Measurements from ENCODE around the gene MGME1.

MGME1 gene

DNA sequence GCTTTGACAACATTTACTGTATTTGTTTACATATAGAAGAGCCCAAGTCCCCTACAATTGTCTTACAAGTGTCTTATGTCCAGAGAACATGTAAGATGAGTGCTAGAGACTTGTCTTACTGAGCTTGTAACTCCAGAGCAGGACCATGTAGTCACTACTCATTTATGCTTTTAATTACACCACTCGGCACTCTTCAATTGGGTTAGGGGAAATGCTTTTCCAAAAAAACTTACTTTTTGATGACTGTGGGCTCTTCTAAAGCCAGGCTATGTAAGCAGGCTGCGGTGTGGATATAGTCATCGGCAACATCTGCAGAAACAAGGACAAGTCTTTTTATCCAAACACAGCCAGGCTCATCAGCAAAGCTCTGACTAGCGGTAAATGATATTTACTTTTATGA, 18.9 kb upstream of the MGME1 start:
- Histone ChIP-seq H3K4me2 (ENCODE audit: low read depth, low read length, poor library complexity, severe bottlenecking) (no peak overlapping the region), H3K4me1 (ENCODE audit: insufficient read depth, low read length, poor library complexity, severe bottlenecking) (peaks cover 1% of the 10 kb centered on the region), H3K4me3 (ENCODE audit: low read length, poor library complexity, severe bottlenecking) (no peak overlapping the region), H3K36me3 (ENCODE audit: insufficient read depth, low read length) (peaks cover 100% of the 10 kb centered on the region), H3F3A (ENCODE audit: low read depth) (peaks cover 5% of the 10 kb centered on the region; the same call in 1 of the 2 replicates), H3K27me3 (ENCODE audit: insufficient read depth, low read length, poor library complexity, severe bottlenecking) (no peaks in the 10 kb centered on the region), H4K20me1 (ENCODE audit: insufficient read depth, low read length, poor library complexity, severe bottlenecking) (peaks cover 77% of the 10 kb centered on the region), H2AFZ (ENCODE audit: low read length) (no peak overlapping the region), H3K9me2 (replicated peaks; ENCODE audit: low read depth, low read length) (no peaks in the 10 kb centered on the region), H3K9me3 (ENCODE audit: insufficient read depth, low read depth, low read length) (no peaks in the 10 kb centered on the region), H3K9ac (ENCODE audit: low read depth, low read length, poor library complexity, severe bottlenecking) (no peak overlapping the region), H3K79me2 (ENCODE audit: insufficient read depth, low read length) (peaks cover 73% of the 10 kb centered on the region)
- TF ChIP-seq CTCF (conservative IDR thresholded peaks at IDR 0.05; ENCODE audit: low read length) (no peak), EZH2phosphoT487 (IDR thresholded peaks at IDR 0.05; ENCODE audit: borderline replicate concordance) (no peak)

- H4K20me1 ChIP-seq (ENCODE audit: insufficient read depth, low read length, poor library complexity, severe bottlenecking), result peaks cover 78% of the 10 kb centered on the region
- peaks cover 81% of the 10 kb centered on the region for H3K79me2 ChIP-seq (ENCODE audit: insufficient read depth, low read length)
- H3K9me3 ChIP-seq (ENCODE audit: insufficient read depth, low read depth, low read length), result no peaks in the 10 kb centered on the region
- no peak overlapping the region for H3K9ac ChIP-seq (ENCODE audit: low read depth, low read length, poor library complexity, severe bottlenecking)
- H3F3A ChIP-seq (ENCODE audit: low read depth), result 0 out of 2 replicates have a peak, but pooled peaks cover 3% of the 10 kb centered on the region
- peaks cover 100% of the 10 kb centered on the region for H3K36me3 ChIP-seq (ENCODE audit: insufficient read depth, low read length)
- H3K4me3 ChIP-seq (ENCODE audit: low read length, poor library complexity, severe bottlenecking), result no peak overlapping the region
- H3K9me2 ChIP-seq (replicated peaks; ENCODE audit: low read depth, low read length), result no peaks in the 10 kb centered on the region
- no peak overlapping the region for H2AFZ ChIP-seq (ENCODE audit: low read length)
- H3K27me3 ChIP-seq (ENCODE audit: insufficient read depth, low read length, poor library complexity, severe bottlenecking), result no peaks in the 10 kb centered on the region
- H3K4me1 ChIP-seq (ENCODE audit: insufficient read depth, low read length, poor library complexity, severe bottlenecking), result peaks cover 9% of the 10 kb centered on the region
- H3K4me2 ChIP-seq (ENCODE audit: low read depth, low read length, poor library complexity, severe bottlenecking), result no peak overlapping the region
- no peak for TF ChIP-seq CTCF (conservative IDR thresholded peaks at IDR 0.05; ENCODE audit: low read length)
- TF ChIP-seq EZH2phosphoT487 (IDR thresholded peaks at IDR 0.05; ENCODE audit: borderline replicate concordance), result no peak
These were observed 18.1 kb upstream of the MGME1 start for GRCh38 chr20:17950670-17951069.

- no peaks in the 10 kb centered on the region for H3K27me3 ChIP-seq (ENCODE audit: insufficient read depth, low read length, poor library complexity, severe bottlenecking)
- 0 out of 2 replicates have a peak, but pooled peaks cover 3% of the 10 kb centered on the region for H3F3A ChIP-seq (ENCODE audit: low read depth)
- H3K4me2 ChIP-seq (ENCODE audit: low read depth, low read length, poor library complexity, severe bottlenecking), result no peak overlapping the region
- peaks cover 81% of the 10 kb centered on the region for H3K79me2 ChIP-seq (ENCODE audit: insufficient read depth, low read length)
- no peak overlapping the region for H3K9ac ChIP-seq (ENCODE audit: low read depth, low read length, poor library complexity, severe bottlenecking)
- H3K4me1 ChIP-seq (ENCODE audit: insufficient read depth, low read length, poor library complexity, severe bottlenecking), result peaks cover 15% of the 10 kb centered on the region
- H3K4me3 ChIP-seq (ENCODE audit: low read length, poor library complexity, severe bottlenecking), result no peak overlapping the region
- no peaks in the 10 kb centered on the region for H3K9me3 ChIP-seq (ENCODE audit: insufficient read depth, low read depth, low read length)
- peaks cover 81% of the 10 kb centered on the region for H4K20me1 ChIP-seq (ENCODE audit: insufficient read depth, low read length, poor library complexity, severe bottlenecking)
- H2AFZ ChIP-seq (ENCODE audit: low read length), result no peak overlapping the region
- no peak for TF ChIP-seq CTCF (conservative IDR thresholded peaks at IDR 0.05; ENCODE audit: low read length)
- H3K36me3 ChIP-seq (ENCODE audit: insufficient read depth, low read length), result peaks cover 100% of the 10 kb centered on the region
- no peaks in the 10 kb centered on the region for H3K9me2 ChIP-seq (replicated peaks; ENCODE audit: low read depth, low read length)
These were observed 17.5 kb upstream of the MGME1 start for GRCh38 chr20:17951323-17951722.

Data from Loucy (cell line).